ENCODE data around the gene PRRC2B.
A peak's percentile ranks its signal among the peaks of the same experiment; 100 is the strongest.
"Not testable (repeated sequence)": the region's sequence is repeated elsewhere in the genome, so short reads cannot be mapped to it uniquely, and the experiment has no call there.

The PRRC2B gene

GRCh38 chr9:131491001-131491710 lies 97.3 kb downstream of the PRRC2B start:
- DNase-seq = no peak

GRCh38 chr9:131492070-131492469 lies 98.2 kb downstream of the PRRC2B start:
- DNase-seq = no peak

GRCh38 chr9:131494296-131494870 lies 100.5 kb downstream of the PRRC2B start:
- no peak for DNase-seq

GRCh38 chr9:131495785-131496184 lies 101.9 kb downstream of the PRRC2B start:
- no peak for DNase-seq

- no peak for DNase-seq
These were observed 103.0 kb downstream of the PRRC2B start for GRCh38 chr9:131496844-131497405.

GRCh38 chr9:131499254-131499767 lies 105.4 kb downstream of the PRRC2B start:
- DNase-seq = no peak

- no peak for DNase-seq
These were observed 106.5 kb downstream of the PRRC2B start for GRCh38 chr9:131500377-131500776.

- no peak for DNase-seq
These were observed 107.2 kb downstream of the PRRC2B start for GRCh38 chr9:131500939-131501541.

GRCh38 chr9:131502781-131503625 lies 109.1 kb downstream of the PRRC2B start, which contains the start of gene POMT1:
POMT1 (plus strand) TSS chr9:131502918; CDS start chr9:131504219, 1,301 bp downstream.
- peak; percentile 95 for DNase-seq

GRCh38 chr9:131503626-131504465 lies 110.0 kb downstream of the PRRC2B start:
- DNase-seq = no peak

GRCh38 chr9:131505012-131505411 lies 111.1 kb downstream of the PRRC2B start:
- DNase-seq = no peak

GRCh38 chr9:131511416-131511815 lies 117.5 kb downstream of the PRRC2B start:
- no peak for DNase-seq

GRCh38 chr9:131511880-131512279 lies 118.0 kb downstream of the PRRC2B start:
- DNase-seq = no peak

- no peak for DNase-seq
These were observed 119.3 kb downstream of the PRRC2B start for GRCh38 chr9:131513177-131513576.

GRCh38 chr9:131515559-131516031 lies 121.7 kb downstream of the PRRC2B start:
- not testable (repeated sequence) for DNase-seq

GRCh38 chr9:131516100-131516499 lies 122.2 kb downstream of the PRRC2B start:
- no peak for DNase-seq

GRCh38 chr9:131516930-131517329 lies 123.0 kb downstream of the PRRC2B start:
- no peak for DNase-seq

- DNase-seq = no peak
These were observed 123.9 kb downstream of the PRRC2B start for GRCh38 chr9:131517761-131518190.

GRCh38 chr9:131518553-131518952 lies 124.7 kb downstream of the PRRC2B start:
- DNase-seq = no peak

- no peak for DNase-seq
These were observed 126.6 kb downstream of the PRRC2B start for GRCh38 chr9:131520503-131520902.

- DNase-seq = no peak
These were observed 127.3 kb downstream of the PRRC2B start for GRCh38 chr9:131521203-131521602.

GRCh38 chr9:131521822-131522221 lies 127.9 kb downstream of the PRRC2B start:
- no peak for DNase-seq

All from NCI-H2171 (cell line).